HEK293 (cell line): ENCODE measurements around the gene ROM1.
"Not testable (repeated sequence)": the region's sequence is repeated elsewhere in the genome, so short reads cannot be mapped to it uniquely, and the experiment has no call there.

Experiments used
- CTCF ChIA-PET: fragments of 350-600 bp; formaldehyde crosslinking; extraction: SDS; loops from one replicate; lab custom pipeline; 2021; ENCODE audit warnings: antibody characterized with exemption; lab: Yijun Ruan, JAX
- POLR2A ChIA-PET: fragments of 300-600 bp; formaldehyde crosslinking; extraction: SDS; loops from one replicate; lab custom pipeline; 2020; ENCODE audit warnings: antibody characterized with exemption, inconsistent platforms; lab: Yijun Ruan, JAX
- H3K27ac ChIP-seq: fragments of 200-500 bp; sonication (Bioruptor generic); 2 replicates; pipeline ENCODE4 v1.5.1; 2014; ENCODE audit warnings: low read depth, low read length, control low read depth, inconsistent platforms; ENCODE audit errors: extremely low read depth
- H3K36me3 ChIP-seq, 2 experiments: fragments of 200-500 bp in 1 of 2; sonication (Bioruptor generic) in 1 of 2; 1 replicate in 1 of 2; 2 replicates in 1 of 2; pipeline ENCODE4 v1.5.1; 2014 to 2017; ENCODE audit warnings: inconsistent platforms in 2 of 2, low read length in 2 of 2; ENCODE audit not compliant: control insufficient read depth in 2 of 2, insufficient read depth in 1 of 2
- H3K4me1 ChIP-seq: fragments of 200-500 bp; sonication (Bioruptor generic); 2 replicates; pipeline ENCODE4 v1.5.1; 2014; ENCODE audit warnings: mild to moderate bottlenecking, low read length, inconsistent platforms; ENCODE audit not compliant: control insufficient read depth, insufficient read depth
- H3K4me3 ChIP-seq: 2 replicates; pipeline ENCODE4 v1.5.1; 2011; ENCODE audit warnings: low read depth, mild to moderate bottlenecking, control low read depth, low read length, moderate library complexity
- H3K9me3 ChIP-seq: fragments of 200-500 bp; sonication (Bioruptor generic); 2 replicates; pipeline ENCODE4 v1.5.1; 2014; ENCODE audit warnings: low read depth, low read length, inconsistent platforms; ENCODE audit not compliant: control insufficient read depth, insufficient read depth
- BCL11B ChIP-seq: fragments of 450-650 bp; formaldehyde crosslinking; IDR thresholded peaks from 2 replicates; pipeline ENCODE4 v1.5.1; 2016; ENCODE audit warnings: low read depth, missing biosample characterization, missing genetic modification characterization
- CTCF ChIP-seq: fragments of 450-650 bp; formaldehyde crosslinking; IDR thresholded peaks from 2 replicates; pipeline ENCODE4 v1.5.1; 2016; ENCODE audit warnings: missing biosample characterization, missing genetic modification characterization
- PRDM10 ChIP-seq: fragments of 450-650 bp; formaldehyde crosslinking; IDR thresholded peaks from 2 replicates; pipeline ENCODE4 v1.5.1; 2016; ENCODE audit warnings: missing biosample characterization, missing genetic modification characterization
- SCRT2 ChIP-seq: fragments of 450-650 bp; formaldehyde crosslinking; IDR thresholded peaks from 2 replicates; pipeline ENCODE4 v1.5.1; 2016; ENCODE audit warnings: missing biosample characterization, missing genetic modification characterization
- ZBTB20 ChIP-seq: fragments of 450-650 bp; formaldehyde crosslinking; IDR thresholded peaks from 2 replicates; pipeline ENCODE4 v1.5.1; 2016; ENCODE audit warnings: missing biosample characterization, missing genetic modification characterization
- ZFP37 ChIP-seq: fragments of 450-650 bp; formaldehyde crosslinking; IDR thresholded peaks from 2 replicates; pipeline ENCODE4 v1.5.1; 2016; ENCODE audit warnings: missing biosample characterization, missing genetic modification characterization
- ZNF138 ChIP-seq: fragments of 450-650 bp; formaldehyde crosslinking; IDR thresholded peaks from 2 replicates; pipeline ENCODE4 v1.5.1; 2016; ENCODE audit warnings: missing biosample characterization, missing genetic modification characterization, borderline replicate concordance
- ZNF274 ChIP-seq, 2 experiments: fragments of 200-500 bp in 1 of 2; fragments of 450-650 bp in 1 of 2; sonication (Bioruptor generic) in 1 of 2; formaldehyde crosslinking in 1 of 2; IDR thresholded peaks; 2 replicates each; pipeline versions ENCODE4 v1.5.1 to v1.6.1; 2014 to 2016; ENCODE audit warnings: borderline replicate concordance in 1 of 2, inconsistent platforms in 1 of 2, low read length in 1 of 2, missing biosample characterization in 1 of 2, missing genetic modification characterization in 1 of 2
- ZNF292 ChIP-seq: fragments of 450-650 bp; formaldehyde crosslinking; IDR thresholded peaks from 2 replicates; pipeline ENCODE4 v1.5.1; 2016; ENCODE audit warnings: low read depth, missing biosample characterization, missing genetic modification characterization, borderline replicate concordance
- ZNF48 ChIP-seq: fragments of 450-650 bp; formaldehyde crosslinking; IDR thresholded peaks from 2 replicates; pipeline ENCODE4 v1.5.1; 2016; ENCODE audit warnings: missing biosample characterization, missing genetic modification characterization
- ZNF571 ChIP-seq: fragments of 450-650 bp; formaldehyde crosslinking; IDR thresholded peaks from 2 replicates; pipeline ENCODE4 v1.5.0; 2017; ENCODE audit warnings: missing biosample characterization, missing genetic modification characterization
- ZNF596 ChIP-seq: fragments of 450-650 bp; IDR thresholded peaks from 2 replicates; pipeline ENCODE4 v1.5.0; 2018; ENCODE audit warnings: missing biosample characterization, mild to moderate bottlenecking, missing genetic modification characterization, moderate library complexity
- ZNF610 ChIP-seq: fragments of 450-650 bp; formaldehyde crosslinking; IDR thresholded peaks from 2 replicates; pipeline ENCODE4 v1.5.1; 2016; ENCODE audit warnings: missing biosample characterization, missing genetic modification characterization, borderline replicate concordance
- ZNF660 ChIP-seq: fragments of 450-650 bp; IDR thresholded peaks from 2 replicates; pipeline ENCODE4 v1.5.1; 2018; ENCODE audit warnings: missing biosample characterization, mild to moderate bottlenecking, missing genetic modification characterization
- ZNF776 ChIP-seq: fragments of 450-650 bp; formaldehyde crosslinking; IDR thresholded peaks from 2 replicates; pipeline ENCODE4 v1.5.0; 2017; ENCODE audit warnings: missing biosample characterization, missing genetic modification characterization, borderline replicate concordance
- ZSCAN30 ChIP-seq: fragments of 450-650 bp; IDR thresholded peaks from 2 replicates; pipeline ENCODE4 v1.5.1; 2018; ENCODE audit warnings: missing biosample characterization, mild to moderate bottlenecking, missing genetic modification characterization, moderate library complexity
- ZSCAN4 ChIP-seq: fragments of 450-650 bp; formaldehyde crosslinking; IDR thresholded peaks from 2 replicates; pipeline ENCODE4 v1.5.1; 2017; ENCODE audit warnings: missing biosample characterization, missing genetic modification characterization

ROM1 gene

GRCh38 chr11:62649486-62649885, 36.4 kb downstream of the ROM1 start:
- H3K36me3 ChIP-seq: peaks cover 0 to 38% of the 10 kb centered on the region in 2 experiments; a peak in 1 of 3 replicates
- no peaks in the 10 kb centered on the region for H3K9me3 ChIP-seq
- CTCF ChIA-PET: interaction anchor here (0.6 to 1.3 kb wide), 2 partner anchors 12 to 137 kb away, joined by 3 read pairs; no protein-coding TSS in a partner anchor
- H3K27ac ChIP-seq: no peak overlapping the region
- POLR2A ChIA-PET: interaction anchor here (1.2 to 5.9 kb wide), 7 partner anchors 15 to 78 kb away, joined by 3 to 79 read pairs (median 7); partner anchors contain the start of genes C11orf98, CSKMT, HNRNPUL2 and LBHD1
- H3K4me3 ChIP-seq: no peak overlapping the region
- H3K4me1 ChIP-seq: peaks cover 3% of the 10 kb centered on the region; the same call in 1 of the 2 replicates
- TF ChIP-seq ZNF48 (tag by site-specific recombination) (no peak), ZSCAN30 (tag by site-specific recombination) (no peak), ZNF660 (no peak), ZFP37 (tag by site-specific recombination) (no peak), ZNF138 (tag by site-specific recombination) (no peak), ZNF596 (no peak), ZNF571 (tag by site-specific recombination) (no peak), ZNF610 (tag by site-specific recombination) (no peak), SCRT2 (no peak), ZSCAN4 (no peak), PRDM10 (tag by site-specific recombination) (no peak), ZNF776 (no peak), ZNF292 (tag by site-specific recombination) (no peak), ZBTB20 (no peak), ZNF274 (IDR thresholded peaks at IDR 0.05; ENCODE audit: low read length) (no peak), ZNF274 (tag by site-specific recombination; IDR thresholded peaks at IDR 0.05; ENCODE audit: borderline replicate concordance) (no peak), BCL11B (tag by site-specific recombination) (no peak)

- H3K36me3 ChIP-seq: peaks cover 0 to 32% of the 10 kb centered on the region in 2 experiments; a peak in 1 of 3 replicates
- not testable (repeated sequence) for H3K4me3 ChIP-seq, H3K27ac ChIP-seq, H3K9me3 ChIP-seq
- 0 out of 2 replicates have a peak, but pooled peaks have one; percentile 18 for TF ChIP-seq CTCF
- TF ChIP-seq, all 188 proteins: peak for 1; not testable (repeated sequence) for 187
- CTCF ChIA-PET: interaction anchor here (1.1 kb wide), 1 partner anchor 58 kb away, joined by 3 read pairs; no protein-coding TSS in a partner anchor
- H3K4me1 ChIP-seq: not testable (repeated sequence)
- POLR2A ChIA-PET: interaction anchor here (0.6 to 5.9 kb wide), 5 partner anchors 10 to 76 kb away, joined by 3 to 79 read pairs (median 11); partner anchors contain the start of genes C11orf98, CSKMT, LBHD1 and TUT1
Observed at GRCh38 chr11:62650283-62650682, 37.2 kb downstream of the ROM1 start.
